ENCODE results near the gene SLC12A2. TPM values are rescaled to one million over a fixed set of nuclear protein-coding genes. Genes with fewer than 3 reads are reported as not detected.

The SLC12A2 gene
- total and polyA plus RNA-seq, 7 donors, result 2.8 to 55.9 (median 49.6) TPM

DNA sequence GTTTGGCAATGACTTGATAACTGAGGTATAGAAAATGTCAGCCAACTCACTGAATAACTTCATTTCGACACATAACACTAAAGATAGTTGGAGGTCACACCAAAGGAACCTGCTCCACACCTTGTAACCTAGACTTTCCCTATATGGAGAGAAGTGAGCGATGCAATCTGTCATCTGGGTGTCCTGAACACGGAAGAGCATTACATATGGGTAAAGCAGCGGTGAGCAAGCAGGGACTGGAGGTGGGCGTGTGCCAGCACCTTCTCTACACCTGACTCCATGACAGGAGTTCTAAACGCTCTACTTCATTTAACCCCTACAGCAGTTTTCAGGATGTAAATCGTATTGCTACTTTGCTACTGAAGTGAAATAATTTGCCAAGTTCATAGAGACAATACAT is 152.8 kb downstream of the SLC12A2 start:
- H3K27ac ChIP-seq, result no peak overlapping the region
- H3K36me3 ChIP-seq, result no peaks in the 10 kb centered on the region
- peaks cover 0 to 14% (median 3%) of the 10 kb centered on the region in 4 donors for H3K4me1 ChIP-seq
- no peaks in the 10 kb centered on the region for H3K27me3 ChIP-seq
- no peak overlapping the region for H3K4me3 ChIP-seq
- intact Hi-C loops (cut with DNase I), result no loop called here
- TF ChIP-seq POLR2AphosphoS5 (IDR thresholded peaks at IDR 0.05), result no peak
- TF ChIP-seq, protein P1, sequence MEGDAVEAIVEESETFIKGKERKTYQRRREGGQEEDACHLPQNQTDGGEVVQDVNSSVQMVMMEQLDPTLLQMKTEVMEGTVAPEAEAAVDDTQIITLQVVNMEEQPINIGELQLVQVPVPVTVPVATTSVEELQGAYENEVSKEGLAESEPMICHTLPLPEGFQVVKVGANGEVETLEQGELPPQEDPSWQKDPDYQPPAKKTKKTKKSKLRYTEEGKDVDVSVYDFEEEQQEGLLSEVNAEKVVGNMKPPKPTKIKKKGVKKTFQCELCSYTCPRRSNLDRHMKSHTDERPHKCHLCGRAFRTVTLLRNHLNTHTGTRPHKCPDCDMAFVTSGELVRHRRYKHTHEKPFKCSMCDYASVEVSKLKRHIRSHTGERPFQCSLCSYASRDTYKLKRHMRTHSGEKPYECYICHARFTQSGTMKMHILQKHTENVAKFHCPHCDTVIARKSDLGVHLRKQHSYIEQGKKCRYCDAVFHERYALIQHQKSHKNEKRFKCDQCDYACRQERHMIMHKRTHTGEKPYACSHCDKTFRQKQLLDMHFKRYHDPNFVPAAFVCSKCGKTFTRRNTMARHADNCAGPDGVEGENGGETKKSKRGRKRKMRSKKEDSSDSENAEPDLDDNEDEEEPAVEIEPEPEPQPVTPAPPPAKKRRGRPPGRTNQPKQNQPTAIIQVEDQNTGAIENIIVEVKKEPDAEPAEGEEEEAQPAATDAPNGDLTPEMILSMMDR (IDR thresholded peaks at IDR 0.05), result no peak
- no peak for TF ChIP-seq POLR2A (IDR thresholded peaks at IDR 0.05)
- no peak for TF ChIP-seq EP300 (IDR thresholded peaks at IDR 0.05)
- H3K9me3 ChIP-seq, result no peaks in the 10 kb centered on the region
- 74 to 89% methylated on average over 7 of the region's 7 CpGs for WGBS, 2 donors
- no peak for DNase-seq

DNA sequence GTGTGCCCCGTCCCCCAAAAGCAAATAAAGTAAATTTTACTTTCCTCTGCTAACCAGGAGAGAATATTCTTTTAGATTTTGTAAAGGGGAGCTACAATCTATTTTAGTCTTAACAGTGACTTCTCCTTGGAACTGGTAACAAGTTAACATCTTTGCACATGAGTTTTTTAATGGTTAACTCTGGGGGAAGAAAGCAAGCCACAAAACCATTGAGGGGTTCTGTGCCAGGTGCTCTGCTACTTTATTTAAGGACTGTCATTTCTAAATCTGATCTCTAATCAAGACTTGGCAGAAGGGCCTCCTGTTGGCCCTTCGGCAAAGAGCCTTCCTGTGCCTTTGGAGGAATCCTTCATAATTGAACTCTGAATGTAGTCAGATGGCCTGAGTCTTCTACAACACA is 153.4 kb downstream of the SLC12A2 start:
- Histone ChIP-seq H3K9me3 (no peaks in the 10 kb centered on the region), H3K36me3 (no peaks in the 10 kb centered on the region), H3K4me3 (no peak overlapping the region), H3K4me1 (peaks cover 0 to 14% (median 3%) of the 10 kb centered on the region in 4 donors), H3K27me3 (no peaks in the 10 kb centered on the region), H3K27ac (no peak overlapping the region)
- 70 to 76% methylated on average over 2 of the region's 2 CpGs for WGBS, 2 donors
- intact Hi-C loops (cut with DNase I), result no loop called here
- TF ChIP-seq, protein P1 (IDR thresholded peaks at IDR 0.05), result no peak
- TF ChIP-seq EP300 (IDR thresholded peaks at IDR 0.05) (no peak), POLR2A (IDR thresholded peaks at IDR 0.05) (no peak), POLR2AphosphoS5 (IDR thresholded peaks at IDR 0.05) (no peak)
- no peak for DNase-seq

- Histone ChIP-seq H3K27me3 (no peaks in the 10 kb centered on the region), H3K9me3 (no peaks in the 10 kb centered on the region), H3K4me3 (no peak overlapping the region), H3K36me3 (no peaks in the 10 kb centered on the region), H3K27ac (no peak overlapping the region), H3K4me1 (peaks cover 0 to 14% (median 3%) of the 10 kb centered on the region in 4 donors)
- DNase-seq, result no peak
- WGBS, 2 donors, result 77 to 81% methylated on average over 8 of the region's 8 CpGs
- TF ChIP-seq POLR2AphosphoS5 (IDR thresholded peaks at IDR 0.05) (no peak), EP300 (IDR thresholded peaks at IDR 0.05) (no peak), POLR2A (IDR thresholded peaks at IDR 0.05) (no peak)
- TF ChIP-seq, protein P1 (IDR thresholded peaks at IDR 0.05), result no peak
- intact Hi-C loops (cut with DNase I), result no loop called here
Observed at GRCh38 chr5:128237546-128237945, 154.0 kb downstream of the SLC12A2 start.
